Measurements from ENCODE around the gene RAD52. TPM values are rescaled to one million over a fixed set of nuclear protein-coding genes. Genes with fewer than 3 reads are reported as not detected.

RAD52 gene
- polyA plus RNA-seq, 1 experiment = 18.8 TPM

- no peaks in the 10 kb centered on the region for H3K9me3 ChIP-seq (ENCODE audit: control insufficient read depth, insufficient read depth, low read length)
- no peak for DNase-seq (ENCODE audit: low read depth, low spot score)
- CTCF ChIA-PET = interaction anchor here (2.0 to 3.0 kb wide), 2 partner anchors 19 to 124 kb away, joined by 6 to 19 read pairs; partner anchors contain the start of gene RAD52
- no peak for TF ChIP-seq CTCF (IDR thresholded peaks at IDR 0.05; ENCODE audit: low read depth, low read length)
- no peaks in the 10 kb centered on the region for H3K27me3 ChIP-seq (ENCODE audit: control insufficient read depth, insufficient read depth, low read length)
- POLR2A ChIA-PET = interaction anchor here (0.6 to 1.1 kb wide), 2 partner anchors 22 to 72 kb away, joined by 5 to 6 read pairs; partner anchors contain the start of gene ERC1
- no peak overlapping the region for H3K27ac ChIP-seq (ENCODE audit: low read depth, low read length)
- no peak overlapping the region for H3K4me3 ChIP-seq (ENCODE audit: low read depth, low read length)
These were observed 19.1 kb upstream of the RAD52 start for GRCh38 chr12:968545-968944.

- no peak for DNase-seq (ENCODE audit: low read depth, low spot score)
- CTCF ChIA-PET = interaction anchor here (2.0 to 3.0 kb wide), 2 partner anchors 18 to 125 kb away, joined by 6 to 19 read pairs; partner anchors contain the start of gene RAD52
- POLR2A ChIA-PET = no interaction called here
- H3K27me3 ChIP-seq (ENCODE audit: control insufficient read depth, insufficient read depth, low read length) = no peaks in the 10 kb centered on the region
- no peaks in the 10 kb centered on the region for H3K9me3 ChIP-seq (ENCODE audit: control insufficient read depth, insufficient read depth, low read length)
- TF ChIP-seq CTCF (IDR thresholded peaks at IDR 0.05; ENCODE audit: low read depth, low read length) = no peak
- no peak overlapping the region for H3K4me3 ChIP-seq (ENCODE audit: low read depth, low read length)
- H3K27ac ChIP-seq (ENCODE audit: low read depth, low read length) = no peak overlapping the region
These were observed 18.1 kb upstream of the RAD52 start for GRCh38 chr12:967641-968040.

- POLR2A ChIA-PET = no interaction called here
- Histone ChIP-seq H3K4me3 (ENCODE audit: low read depth, low read length) (no peak overlapping the region), H3K9me3 (ENCODE audit: control insufficient read depth, insufficient read depth, low read length) (no peaks in the 10 kb centered on the region), H3K27me3 (ENCODE audit: control insufficient read depth, insufficient read depth, low read length) (no peaks in the 10 kb centered on the region), H3K27ac (ENCODE audit: low read depth, low read length) (no peak overlapping the region)
- no peak for TF ChIP-seq CTCF (IDR thresholded peaks at IDR 0.05; ENCODE audit: low read depth, low read length)
- no peak for DNase-seq (ENCODE audit: low read depth, low spot score)
- CTCF ChIA-PET = interaction anchor here (3.0 kb wide), 1 partner anchor 17 kb away, joined by 19 read pairs; the partner anchor contains the start of gene RAD52
These were observed 17.2 kb upstream of the RAD52 start for GRCh38 chr12:966724-967123.

- Histone ChIP-seq H3K4me3 (ENCODE audit: low read depth, low read length) (no peak overlapping the region), H3K27me3 (ENCODE audit: control insufficient read depth, insufficient read depth, low read length) (no peaks in the 10 kb centered on the region), H3K9me3 (ENCODE audit: control insufficient read depth, insufficient read depth, low read length) (no peaks in the 10 kb centered on the region), H3K27ac (ENCODE audit: low read depth, low read length) (no peak overlapping the region)
- no peak for TF ChIP-seq CTCF (IDR thresholded peaks at IDR 0.05; ENCODE audit: low read depth, low read length)
- ChIA-PET CTCF (interaction anchor here (0.6 to 1.2 kb wide), 2 partner anchors 9 kb away, joined by 4 read pairs; partner anchors contain the start of gene RAD52), POLR2A (no interaction called here)
- no peak for DNase-seq (ENCODE audit: low read depth, low spot score)
These were observed 9.2 kb upstream of the RAD52 start for GRCh38 chr12:958588-959123.

- H3K4me3 ChIP-seq (ENCODE audit: low read depth, low read length) = no peak overlapping the region
- POLR2A ChIA-PET = no interaction called here
- no peaks in the 10 kb centered on the region for H3K27me3 ChIP-seq (ENCODE audit: control insufficient read depth, insufficient read depth, low read length)
- no peak for TF ChIP-seq CTCF (IDR thresholded peaks at IDR 0.05; ENCODE audit: low read depth, low read length)
- no peak for DNase-seq (ENCODE audit: low read depth, low spot score)
- H3K27ac ChIP-seq (ENCODE audit: low read depth, low read length) = no peak overlapping the region
- H3K9me3 ChIP-seq (ENCODE audit: control insufficient read depth, insufficient read depth, low read length) = no peaks in the 10 kb centered on the region
- CTCF ChIA-PET = no interaction called here
These were observed 6.4 kb upstream of the RAD52 start for GRCh38 chr12:955939-956338.

All from AG04450 (cell line).